H9 (cell line): ENCODE data around the gene RNASE9. TPM values are rescaled to one million over a fixed set of nuclear protein-coding genes. Genes with fewer than 3 reads are reported as not detected.

Source experiments
- DNase-seq: peaks from one replicate; pipeline ENCODE4 v3.0.0-alpha.2; 2017
- H2AFZ ChIP-seq: one replicate; pipeline ENCODE4 v1.6.1; 2013; ENCODE audit warnings: mild to moderate bottlenecking, low read length, control low read depth, moderate library complexity
- H2AK5ac ChIP-seq: 2 replicates; pipeline ENCODE4 v1.6.1; 2013; ENCODE audit warnings: low read length, control low read depth, mixed read lengths; ENCODE audit not compliant: insufficient read length
- H2BK120ac ChIP-seq: one replicate; pipeline ENCODE4 v1.6.1; 2013; ENCODE audit warnings: low read depth, mild to moderate bottlenecking, low read length, control low read depth, inconsistent platforms; ENCODE audit not compliant: poor library complexity, severe bottlenecking
- H2BK12ac ChIP-seq: 2 replicates; pipeline ENCODE4 v1.6.1; 2013; ENCODE audit warnings: low read length, control low read depth, mixed read lengths, low read depth; ENCODE audit not compliant: insufficient read length
- H2BK15ac ChIP-seq: 2 replicates; pipeline ENCODE4 v1.6.1; 2013; ENCODE audit warnings: low read depth, low read length, control low read depth
- H2BK20ac ChIP-seq: one replicate; pipeline ENCODE4 v1.6.1; 2013; ENCODE audit warnings: low read depth, mild to moderate bottlenecking, low read length, control low read depth, inconsistent platforms; ENCODE audit not compliant: poor library complexity, severe bottlenecking
- H2BK5ac ChIP-seq: 2 replicates; pipeline ENCODE4 v1.6.1; 2013; ENCODE audit warnings: low read length, control low read depth, mixed read lengths; ENCODE audit not compliant: insufficient read length
- H3K14ac ChIP-seq: 2 replicates; pipeline ENCODE4 v1.6.1; 2013; ENCODE audit warnings: low read length, control low read depth; ENCODE audit not compliant: insufficient read depth
- H3K18ac ChIP-seq: 2 replicates; pipeline ENCODE4 v1.6.1; 2013; ENCODE audit warnings: low read depth, mild to moderate bottlenecking, mixed read lengths, low read length, control low read depth; ENCODE audit not compliant: insufficient read length
- H3K23ac ChIP-seq: 2 replicates; pipeline ENCODE4 v1.6.1; 2013; ENCODE audit warnings: low read length, control low read depth, mixed read lengths, low read depth; ENCODE audit not compliant: insufficient read length
- H3K23me2 ChIP-seq: 2 replicates; pipeline ENCODE4 v1.6.1; 2013; ENCODE audit warnings: low read depth, mild to moderate bottlenecking, mixed read lengths, low read length, control low read depth; ENCODE audit not compliant: insufficient read length, poor library complexity, severe bottlenecking
- H3K27ac ChIP-seq: 2 replicates; pipeline ENCODE4 v1.5.1; 2013; ENCODE audit warnings: low read length, control low read depth, mixed read lengths, low read depth; ENCODE audit not compliant: insufficient read length
- H3K27me3 ChIP-seq: 2 replicates; pipeline ENCODE4 v1.6.1; 2013; ENCODE audit warnings: low read length, control low read depth, inconsistent platforms; ENCODE audit not compliant: insufficient read depth
- H3K4ac ChIP-seq: 2 replicates; pipeline ENCODE4 v1.6.1; 2013; ENCODE audit warnings: low read depth, mild to moderate bottlenecking, control low read depth, inconsistent platforms, low read length, moderate library complexity
- H3K4me1 ChIP-seq: 2 replicates; pipeline ENCODE4 v1.6.1; 2013; ENCODE audit warnings: low read length, control low read depth, inconsistent platforms; ENCODE audit not compliant: insufficient read depth
- H3K4me2 ChIP-seq: 2 replicates; pipeline ENCODE4 v1.6.1; 2013; ENCODE audit warnings: low read length, control low read depth, mixed read lengths; ENCODE audit not compliant: insufficient read length, insufficient read depth
- H3K56ac ChIP-seq: 2 replicates; pipeline ENCODE4 v1.6.1; 2013; ENCODE audit warnings: low read depth, mild to moderate bottlenecking, mixed read lengths, low read length, control low read depth; ENCODE audit not compliant: insufficient read length
- H3K79me1 ChIP-seq: 2 replicates; pipeline ENCODE4 v1.6.1; 2013; ENCODE audit warnings: low read depth, mild to moderate bottlenecking, moderate library complexity, low read length, control low read depth, inconsistent platforms; ENCODE audit not compliant: insufficient read depth, poor library complexity, severe bottlenecking
- H3K79me2 ChIP-seq: 2 replicates; pipeline ENCODE4 v1.6.1; 2013; ENCODE audit warnings: low read length, control low read depth, inconsistent platforms; ENCODE audit not compliant: insufficient read depth
- H3K9ac ChIP-seq: 2 replicates; pipeline ENCODE4 v1.6.1; 2013; ENCODE audit warnings: low read length, control low read depth, mixed read lengths; ENCODE audit not compliant: insufficient read length; ENCODE audit errors: extremely low read depth
- H3K9me3 ChIP-seq: one replicate; pipeline ENCODE4 v1.6.1; 2013; ENCODE audit warnings: low read depth, low read length, inconsistent platforms; ENCODE audit not compliant: control insufficient read depth
- H3T11ph ChIP-seq: one replicate; pipeline ENCODE4 v1.6.1; 2013; ENCODE audit warnings: mild to moderate bottlenecking, low read length, control low read depth, inconsistent platforms
- H4K20me1 ChIP-seq: one replicate; pipeline ENCODE4 v1.6.1; 2013; ENCODE audit not compliant: control insufficient read depth, insufficient read length, insufficient read depth
- H4K5ac ChIP-seq: 2 replicates; pipeline ENCODE4 v1.6.1; 2013; ENCODE audit warnings: low read depth, mild to moderate bottlenecking, mixed read lengths, low read length, control low read depth; ENCODE audit not compliant: insufficient read length
- H4K8ac ChIP-seq: replicated peaks from 2 replicates; pipeline ENCODE4 v1.6.1; 2013; ENCODE audit warnings: low read length, control low read depth, mixed read lengths, low read depth; ENCODE audit not compliant: insufficient read length
- H4K91ac ChIP-seq: 2 replicates; pipeline ENCODE4 v1.6.1; 2013; ENCODE audit warnings: low read depth, mild to moderate bottlenecking, moderate library complexity, mixed read lengths, low read length, control low read depth; ENCODE audit not compliant: insufficient read length
- H3K27ac Mint-ChIP-seq, 3 experiments: 2 replicates in 2 of 3; 3 replicates in 1 of 3; pipeline ENCODE4 v1.8.0; 2020 to 2021; ENCODE audit warnings: mixed read lengths in 3 of 3, mild to moderate bottlenecking in 1 of 3, moderate library complexity in 1 of 3
- H3K27me3 Mint-ChIP-seq: 2 replicates; pipeline ENCODE4 v1.8.0; 2021; ENCODE audit warnings: low read depth, mild to moderate bottlenecking, moderate library complexity, mixed read lengths
- H3K36me3 Mint-ChIP-seq, 3 experiments: 2 replicates in 2 of 3; 3 replicates in 1 of 3; pipeline ENCODE4 v1.8.0; 2020 to 2021; ENCODE audit warnings: low read depth in 3 of 3, mixed read lengths in 3 of 3; ENCODE audit not compliant: insufficient read depth in 1 of 3
- H3K4me1 Mint-ChIP-seq, 2 experiments: 2 replicates each; pipeline ENCODE4 v1.8.0; 2020; ENCODE audit warnings: mixed read lengths in 2 of 2
- H3K4me3 Mint-ChIP-seq, 2 experiments: 2 replicates in 1 of 2; 3 replicates in 1 of 2; pipeline ENCODE4 v1.8.0; 2020 to 2021; ENCODE audit warnings: mild to moderate bottlenecking in 2 of 2, mixed read lengths in 2 of 2, moderate library complexity in 1 of 2
- H3K9me3 Mint-ChIP-seq, 2 experiments: 2 replicates in 1 of 2; 3 replicates in 1 of 2; pipeline ENCODE4 v1.8.0; 2020; ENCODE audit warnings: mild to moderate bottlenecking in 2 of 2, mixed read lengths in 2 of 2, moderate library complexity in 1 of 2
- WGBS: extraction: QIAGEN DNeasy Blood & Tissue Kit; methylation state at CpG from one replicate; pipeline ENCODE4 v1.1.7; 2013; ENCODE audit warnings: missing lambda C conversion rate, low lambda C conversion rate, mixed read lengths; ENCODE audit not compliant: insufficient read length; ENCODE audit errors: extremely low coverage; 5-methylcytosine and 5-hydroxymethylcytosine counted together
- total RNA-seq: library from RNA; stranded (reverse); gene quantifications from 2 replicates; pipeline ENCODE4 v1.2.1, GENCODE V29; 2021
- TF ChIP-seq, protein P1 (sequence below): fragments of 200-600 bp; sonication (generic); conservative IDR thresholded peaks from 3 replicates; pipeline ENCODE4 v1.8.0; 2021; ENCODE audit warnings: antibody characterized with exemption, mild to moderate bottlenecking

RNASE9 gene
- total RNA-seq, 1 experiment from 2014 or later, result not detected

DNA sequence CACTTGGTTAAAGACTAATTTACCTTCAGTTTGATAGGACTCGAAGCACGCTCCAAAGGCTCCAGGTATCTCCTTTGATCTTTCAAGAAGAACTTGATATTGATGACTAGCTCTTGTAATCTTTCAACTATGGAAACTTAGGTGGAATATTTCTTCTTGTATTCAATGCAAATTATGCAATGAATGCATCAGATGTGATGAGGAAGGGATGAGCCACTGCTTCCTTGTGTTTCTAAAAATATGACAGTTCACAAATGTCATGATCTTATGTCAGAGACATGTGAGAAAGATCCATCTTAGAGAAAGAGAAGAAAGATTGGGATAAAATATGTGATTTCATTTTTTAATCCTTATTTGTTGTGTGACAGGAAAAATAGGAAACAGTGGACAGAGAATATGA, 9.9 kb downstream of the RNASE9 start:
- Histone ChIP-seq H3K23me2 (no peaks in the 10 kb centered on the region), H3K14ac (no peak overlapping the region), H3K27me3 (no peaks in the 10 kb centered on the region), H3K23ac (no peak overlapping the region), H2BK12ac (no peak overlapping the region), H2BK120ac (no peak overlapping the region), H4K20me1 (no peaks in the 10 kb centered on the region), H2AK5ac (no peak overlapping the region), H3K27ac (no peak overlapping the region), H3K79me1 (no peaks in the 10 kb centered on the region), H2BK5ac (no peak overlapping the region), H4K91ac (no peak overlapping the region), H2BK20ac (no peak overlapping the region), H2AFZ (no peak overlapping the region), H2BK15ac (no peak overlapping the region), H4K8ac (no peak overlapping the region), H3K4ac (no peak overlapping the region), H3K56ac (no peak overlapping the region), H3K18ac (no peak overlapping the region), H4K5ac (no peak overlapping the region), H3K4me2 (no peak overlapping the region), H3K4me1 (no peaks in the 10 kb centered on the region; the same call in 1 of the 2 replicates), H3K9ac (no peak overlapping the region), H3T11ph (no peak overlapping the region), H3K79me2 (no peaks in the 10 kb centered on the region), H3K9me3 (no peaks in the 10 kb centered on the region)
- Mint-ChIP-seq H3K36me3 (no peaks in the 10 kb centered on the region), H3K27me3 (no peaks in the 10 kb centered on the region), H3K27ac (no peak overlapping the region), H3K4me1 (peaks cover 6 to 8% of the 10 kb centered on the region in 2 experiments; a peak in 3 of 4 replicates), H3K4me3 (no peak overlapping the region), H3K9me3 (no peaks in the 10 kb centered on the region)
- WGBS, result no CpG with 5 or more reads among the region's 2 CpGs
- no peak for DNase-seq
- TF ChIP-seq, protein P1, sequence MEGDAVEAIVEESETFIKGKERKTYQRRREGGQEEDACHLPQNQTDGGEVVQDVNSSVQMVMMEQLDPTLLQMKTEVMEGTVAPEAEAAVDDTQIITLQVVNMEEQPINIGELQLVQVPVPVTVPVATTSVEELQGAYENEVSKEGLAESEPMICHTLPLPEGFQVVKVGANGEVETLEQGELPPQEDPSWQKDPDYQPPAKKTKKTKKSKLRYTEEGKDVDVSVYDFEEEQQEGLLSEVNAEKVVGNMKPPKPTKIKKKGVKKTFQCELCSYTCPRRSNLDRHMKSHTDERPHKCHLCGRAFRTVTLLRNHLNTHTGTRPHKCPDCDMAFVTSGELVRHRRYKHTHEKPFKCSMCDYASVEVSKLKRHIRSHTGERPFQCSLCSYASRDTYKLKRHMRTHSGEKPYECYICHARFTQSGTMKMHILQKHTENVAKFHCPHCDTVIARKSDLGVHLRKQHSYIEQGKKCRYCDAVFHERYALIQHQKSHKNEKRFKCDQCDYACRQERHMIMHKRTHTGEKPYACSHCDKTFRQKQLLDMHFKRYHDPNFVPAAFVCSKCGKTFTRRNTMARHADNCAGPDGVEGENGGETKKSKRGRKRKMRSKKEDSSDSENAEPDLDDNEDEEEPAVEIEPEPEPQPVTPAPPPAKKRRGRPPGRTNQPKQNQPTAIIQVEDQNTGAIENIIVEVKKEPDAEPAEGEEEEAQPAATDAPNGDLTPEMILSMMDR, result no peak
